GM12878 (cell line): ENCODE data around the gene TPGS1. TPM values are rescaled to one million over a fixed set of nuclear protein-coding genes. Genes with fewer than 3 reads are reported as not detected.
"Not testable (repeated sequence)": the region's sequence is repeated elsewhere in the genome, so short reads cannot be mapped to it uniquely, and the experiment has no call there.

Experiments used
- ATAC-seq: fragments of 200-7000 bp; cut with Tn5 transposase; 3 replicates; pipeline ENCODE4 v1.9.1; 2020; ENCODE audit warnings: mild to moderate bottlenecking, moderate library complexity
- BruUV-seq: library from RNA; stranded (reverse); fragments of 400-500 nt; replicated peaks from 2 replicates; lab custom pipeline; 2021; lab: Mats Ljungman, UMichigan
- CTCF ChIA-PET: fragments of 300-600 bp; sonication (Branson Sonifier 250); formaldehyde crosslinking; extraction: SDS; loops from one replicate; lab custom pipeline; 2021; ENCODE audit warnings: inconsistent platforms; lab: Yijun Ruan, JAX
- POLR2A ChIA-PET: fragments of 350-600 bp; formaldehyde crosslinking; extraction: SDS; loops from one replicate; lab custom pipeline; 2021; ENCODE audit warnings: inconsistent platforms; lab: Charles Lee
- RAD21 ChIA-PET: fragments of 300-600 bp; sonication (Branson Sonifier 250); formaldehyde crosslinking; loops from one replicate; lab custom pipeline; 2023; ENCODE audit warnings: antibody characterized with exemption; ENCODE audit not compliant: unreplicated experiment; lab: Charles Lee
- SMC1A ChIA-PET: fragments of 300-600 bp; sonication (Branson Sonifier 250); formaldehyde crosslinking; loops from one replicate; lab custom pipeline; 2023; ENCODE audit not compliant: unreplicated experiment, uncharacterized antibody; lab: Charles Lee
- DNase-seq: peaks from one replicate; pipeline ENCODE4 v3.0.0-alpha.2; 2011; ENCODE audit warnings: low read depth, low spot score
- FAIRE-seq: peaks from 3 replicates; lab custom pipeline; 2011; peaks lifted over from hg19 to GRCh38; lab: Jason Lieb, UNC
- H2AFZ ChIP-seq: 2 replicates; pipeline ENCODE4 v1.6.0; 2011; ENCODE audit warnings: low read depth, low read length, control low read depth; ENCODE audit not compliant: control insufficient read depth
- H3K27ac ChIP-seq: 2 replicates; pipeline ENCODE4 v1.5.1; 2011; ENCODE audit warnings: control low read depth; ENCODE audit not compliant: control insufficient read depth, insufficient read depth
- H3K27me3 ChIP-seq, 2 experiments: replicated peaks in 1 of 2; 2 replicates each; pipeline versions ENCODE4 v1.6.0 to v1.6.1; 2011; ENCODE audit warnings: low read length in 1 of 2; ENCODE audit not compliant: control insufficient read depth in 2 of 2, insufficient read depth in 2 of 2
- H3K36me3 ChIP-seq, 2 experiments: 2 replicates each; pipeline ENCODE4 v1.5.1; 2011; ENCODE audit warnings: low read length in 1 of 2; ENCODE audit not compliant: control insufficient read depth in 2 of 2, insufficient read depth in 2 of 2
- H3K4me1 ChIP-seq: 2 replicates; pipeline ENCODE4 v1.6.1; 2011; ENCODE audit warnings: mild to moderate bottlenecking, low read length, moderate library complexity, mixed read lengths; ENCODE audit not compliant: control insufficient read depth, insufficient read depth
- H3K4me2 ChIP-seq: 2 replicates; pipeline ENCODE4 v1.6.0; 2011; ENCODE audit warnings: control low read depth; ENCODE audit not compliant: control insufficient read depth, insufficient read depth
- H3K4me3 ChIP-seq: fragments of 200-600 bp; sonication (generic); 2 replicates; pipeline ENCODE4 v1.5.1; 2016
- H3K79me2 ChIP-seq: 2 replicates; pipeline ENCODE4 v1.6.0; 2011; ENCODE audit warnings: low read length; ENCODE audit not compliant: control insufficient read depth, insufficient read depth
- H3K9ac ChIP-seq: 2 replicates; pipeline ENCODE4 v1.8.0; 2011; ENCODE audit warnings: low read length, control low read depth, mixed read lengths; ENCODE audit not compliant: control insufficient read depth, insufficient read depth
- H3K9me3 ChIP-seq: replicated peaks from 3 replicates; pipeline ENCODE4 v1.5.1; 2011; ENCODE audit warnings: mild to moderate bottlenecking, low read length; ENCODE audit not compliant: control insufficient read depth, insufficient read depth
- H4K20me1 ChIP-seq: 2 replicates; pipeline ENCODE4 v1.6.0; 2011; ENCODE audit not compliant: control insufficient read depth, insufficient read depth
- BHLHE40 ChIP-seq, 2 experiments: fragments of 450-650 bp in 1 of 2; IDR thresholded peaks; 2 replicates each; pipeline ENCODE4 v1.6.1; 2011 to 2017; ENCODE audit warnings: low read depth in 2 of 2, borderline replicate concordance in 1 of 2, improper control_type of control experiment in 1 of 2, low read length in 1 of 2, mild to moderate bottlenecking in 1 of 2
- BRCA1 ChIP-seq: IDR thresholded peaks from 2 replicates; pipeline ENCODE4 v1.6.1; 2011; ENCODE audit warnings: low read depth, low read length, improper control_type of control experiment
- CTCF ChIP-seq, 3 experiments: IDR thresholded peaks in 2 of 3; conservative IDR thresholded peaks in 1 of 3; 2 replicates each; pipeline ENCODE4 v1.5.1; 2011; ENCODE audit warnings: low read depth in 3 of 3, low read length in 3 of 3, mild to moderate bottlenecking in 3 of 3, control low read depth in 2 of 3, moderate library complexity in 2 of 3, inconsistent platforms in 1 of 3, mixed read lengths in 1 of 3; ENCODE audit not compliant: control insufficient read depth in 2 of 3, insufficient read depth in 1 of 3; ENCODE audit errors: extremely low read depth in 1 of 3
- PML ChIP-seq: IDR thresholded peaks from 2 replicates; pipeline ENCODE4 v1.6.1; 2012; ENCODE audit warnings: low read length, inconsistent platforms
- RUNX3 ChIP-seq: IDR thresholded peaks from 2 replicates; pipeline ENCODE4 v1.6.1; 2012; ENCODE audit warnings: low read length, inconsistent platforms
- USF2 ChIP-seq: IDR thresholded peaks from 2 replicates; pipeline ENCODE4 v1.6.1; 2011; ENCODE audit warnings: low read depth, low read length, improper control_type of control experiment, borderline replicate concordance
- ZZZ3 ChIP-seq: IDR thresholded peaks from 2 replicates; pipeline ENCODE4 v1.6.1; 2011; ENCODE audit warnings: low read depth; ENCODE audit not compliant: control insufficient read depth, insufficient read length
- WGBS: methylation state at CpG from one replicate; pipeline ENCODE4 v1.1.6; 2016; ENCODE audit warnings: low lambda C conversion rate; ENCODE audit not compliant: insufficient replicate concordance, insufficient coverage; ENCODE audit errors: missing lambda C conversion rate; 5-methylcytosine and 5-hydroxymethylcytosine counted together
- in situ Hi-C: fragments of 300-500 bp; cut with MboI; formaldehyde crosslinking; loops from 9 replicates; pipeline ENCODE4 v1.14.3; 2018; ENCODE audit warnings: mixed read lengths
- intact Hi-C: fragments of 100-400 bp; cut with micrococcal nuclease; formaldehyde crosslinking; loops from one replicate; pipeline ENCODE4 v1.14.2; 2022; ENCODE audit not compliant: unreplicated experiment
- polyA plus RNA-seq, 11 experiments: library from polyadenylated mRNA; depleted of rRNA in 4 of 11; unstranded in 6 of 11; stranded (reverse) in 5 of 11; fragments of >200 nt; fragmentation: Nextera tagmentation in 4 of 11; fragmentation: Illumina TruSeq in 1 of 11; extraction: Ambion mirVana in 4 of 11; extraction: Trizol in 1 of 11; gene quantifications; 1 replicate in 1 of 11; 2 replicates in 10 of 11; pipeline versions ENCODE4 v1.2.1 to v1.2.3, GENCODE V29; 2011 to 2016; ENCODE audit warnings: inconsistent platforms in 2 of 11, missing spikeins in 2 of 11, low read depth in 1 of 11
- total RNA-seq, 4 experiments: library from RNA; depleted of rRNA in 3 of 4; stranded (reverse); fragments of >200 nt in 3 of 4; fragmentation: Illumina TruSeq in 1 of 4; extraction: Trizol in 1 of 4; gene quantifications; 2 replicates each; pipeline versions ENCODE4 v1.2.1 to v1.2.3, GENCODE V29; 2013 to 2021

The TPGS1 gene
- total and polyA plus RNA-seq, 10 of the 15 experiments (the other 5 are each of a cell fraction or from before 2014, with no cell fraction given), result 0.24 to 24.7 (median 7.7) TPM; not detected in 2

GRCh38 chr19:480016-480855 is 27.1 kb upstream of the TPGS1 start:
- no TSS peak for BruUV-seq
- 31% methylated on average over 33 of the region's 36 CpGs for WGBS
- Histone ChIP-seq H3K9me3 (no peaks in the 10 kb centered on the region; the same call in 2 of the 3 replicates), H3K27me3 (no peaks in the 10 kb centered on the region), H3K79me2 (no peaks in the 10 kb centered on the region), H3K27ac (no peak overlapping the region), H3K4me2 (no peak overlapping the region), H3K36me3 (no peaks in the 10 kb centered on the region), H3K4me3 (no peak overlapping the region), H2AFZ (no peak overlapping the region), H3K4me1 (no peaks in the 10 kb centered on the region), H3K9ac (no peak overlapping the region), H4K20me1 (no peaks in the 10 kb centered on the region)
- ChIA-PET CTCF (no interaction called here), POLR2A (no interaction called here), RAD21 (no interaction called here), SMC1A (no interaction called here)
- no peak for DNase-seq
- FAIRE-seq, result no peak
- intact Hi-C loops (no loop called here), in situ Hi-C loops (no loop called here)
- TF ChIP-seq BHLHE40 (IDR thresholded peaks at IDR 0.05; ENCODE audit: borderline replicate concordance in 1 of 2, low read depth in 2 of 2, low read length in 1 of 2), result no peak
- no peak for TF ChIP-seq USF2
- no peak for TF ChIP-seq BRCA1
- TF ChIP-seq ZZZ3, result no peak
- peak in 1 of 3 experiments; percentile 10; a peak in 1 of 6 replicates for TF ChIP-seq CTCF (IDR thresholded peaks at IDR 0.05 in 2 of 3, conservative IDR thresholded peaks at IDR 0.05 in 1 of 3; ENCODE audit: control insufficient read depth in 2 of 3, extremely low read depth in 1 of 3, insufficient read depth in 1 of 3, low read depth in 3 of 3, low read length in 3 of 3)
- no peak for TF ChIP-seq RUNX3
- TF ChIP-seq PML, result no peak
- no peak for ATAC-seq

GRCh38 chr19:481100-481499 is 26.2 kb upstream of the TPGS1 start:
- H3K79me2 ChIP-seq, BruUV-seq, H3K27ac ChIP-seq, H3K4me3 ChIP-seq, FAIRE-seq, DNase-seq, H3K27me3 ChIP-seq, H2AFZ ChIP-seq, H3K9me3 ChIP-seq, RAD21 ChIA-PET, H3K9ac ChIP-seq, POLR2A ChIA-PET, H3K36me3 ChIP-seq, H3K4me1 ChIP-seq, H3K4me2 ChIP-seq, CTCF ChIA-PET, intact Hi-C loops, H4K20me1 ChIP-seq, ATAC-seq, SMC1A ChIA-PET, in situ Hi-C loops: not testable (repeated sequence)
- WGBS, result 52% methylated on average over 3 of the region's 3 CpGs
